Body of pancreas (tissue), 4 donors: ENCODE data around the gene SPAG7. TPM values are rescaled to one million over a fixed set of nuclear protein-coding genes. Genes with fewer than 3 reads are reported as not detected.

ENCODE experiments used
- ATAC-seq: fragments of 150-250 bp; one replicate; pipeline ENCODE4 v1.9.1; 2016
- DNase-seq, 4 donors: peaks; one replicate each; pipeline ENCODE4 v3.0.0-alpha.2; 2019
- H3K27ac ChIP-seq, 4 donors: fragments of 200-600 bp; sonication (generic); 1 replicate in 3 of 4; 2 replicates in 1 of 4; pipeline versions ENCODE4 v1.5.1 to v1.6.1; 2016 to 2019; ENCODE audit warnings: mild to moderate bottlenecking in 1 of 4, mixed read lengths in 1 of 4, moderate library complexity in 1 of 4
- H3K27me3 ChIP-seq, 2 donors: fragments of 200-600 bp; sonication (generic); one replicate each; pipeline ENCODE4 v1.6.0; 2016; ENCODE audit warnings: mild to moderate bottlenecking in 1 of 2
- H3K36me3 ChIP-seq, 2 donors: fragments of 200-600 bp; sonication (generic); replicated peaks in 1 of 2; 2 replicates each; pipeline ENCODE4 v1.5.1; 2016; ENCODE audit warnings: low read depth in 2 of 2; ENCODE audit not compliant: insufficient read depth in 1 of 2
- H3K4me1 ChIP-seq: fragments of 200-600 bp; sonication (generic); one replicate; pipeline ENCODE4 v1.6.0; 2016
- H3K4me3 ChIP-seq, 2 donors: fragments of 200-600 bp; sonication (generic); 1 replicate in 1 of 2; 2 replicates in 1 of 2; pipeline ENCODE4 v1.5.1; 2016 to 2019
- H3K9me3 ChIP-seq, 3 donors: fragments of 200-600 bp; sonication (generic); 1 replicate in 2 of 3; 2 replicates in 1 of 3; pipeline ENCODE4 v1.5.1; 2016
- POLR2A ChIP-seq, 3 donors: fragments of 450-650 bp; IDR thresholded peaks; one replicate each; pipeline ENCODE4 v1.6.1; 2016; ENCODE audit warnings: antibody characterized with exemption in 3 of 3, mild to moderate bottlenecking in 2 of 3
- WGBS, 2 donors: methylation state at CpG; one replicate each; pipeline ENCODE4 v1.1.5; 2017; 5-methylcytosine and 5-hydroxymethylcytosine counted together
- intact Hi-C: fragments of 100-400 bp; cut with DNase I; formaldehyde crosslinking; loops from one replicate; pipeline ENCODE4 v1.15.1; 2023
- total RNA-seq, 2 donors: library from RNA; depleted of rRNA; stranded (reverse); fragments of >200 nt; gene quantifications; one replicate each; pipeline ENCODE4 v1.1.0, GENCODE V29; 2016
- TF ChIP-seq, protein P1 (sequence below), 7 experiments: fragments of 450-650 bp in 4 of 7; fragments of 200-600 bp in 3 of 7; sonication (generic) in 3 of 7; IDR thresholded peaks; one replicate each; pipeline ENCODE4 v1.5.1; 2016 to 2019; ENCODE audit warnings: antibody characterized with exemption in 7 of 7

SPAG7 gene
- total RNA-seq, 2 donors from 2014 or later: 26.2 to 29.0 TPM

DNA sequence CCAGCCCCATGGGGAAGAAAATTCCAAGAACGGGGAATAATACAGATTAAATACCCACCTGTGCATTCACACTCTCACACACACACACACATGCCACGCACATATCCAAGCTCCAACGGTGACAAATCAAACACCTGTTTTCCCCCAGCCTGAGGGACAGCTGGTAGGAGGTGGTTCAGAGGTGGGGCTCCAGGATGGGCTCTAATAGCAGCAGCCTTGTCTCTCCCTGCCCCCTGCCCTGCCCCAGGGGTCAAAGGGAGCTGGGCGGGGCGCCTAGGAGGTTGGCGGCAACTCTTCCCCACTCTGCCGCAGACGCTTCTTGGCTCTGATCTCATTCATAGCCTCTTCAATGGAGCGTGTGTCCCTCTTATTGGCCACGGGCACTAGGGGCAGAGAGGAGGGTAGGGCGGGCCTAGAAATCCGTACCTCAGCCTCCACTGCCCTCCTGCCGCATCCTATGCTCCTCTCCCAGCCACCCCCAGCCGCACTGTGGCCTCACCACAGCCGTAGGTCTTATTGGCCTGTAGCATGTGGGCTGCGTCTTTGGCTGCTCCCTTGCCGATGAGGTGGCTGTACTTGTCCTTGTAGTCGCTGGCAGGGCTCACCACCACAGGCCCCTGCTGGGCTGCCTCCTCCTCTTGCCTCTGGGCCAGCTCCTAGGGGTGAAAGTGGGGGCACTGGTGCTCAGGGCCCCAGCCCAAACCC is 8.2 kb downstream of the SPAG7 start:
- ATAC-seq: no peak
- 85% methylated on average over 5 to 14 of the region's 18 CpGs for WGBS, 2 donors
- intact Hi-C loops: no loop called here
- Histone ChIP-seq H3K27ac (no peak overlapping the region), H3K4me3 (no peak overlapping the region), H3K9me3 (no peaks in the 10 kb centered on the region), H3K27me3 (no peaks in the 10 kb centered on the region), H3K36me3 (peaks cover 0 to 8% of the 10 kb centered on the region in 2 donors), H3K4me1 (no peaks in the 10 kb centered on the region)
- DNase-seq: no peak
- TF ChIP-seq, protein P1, sequence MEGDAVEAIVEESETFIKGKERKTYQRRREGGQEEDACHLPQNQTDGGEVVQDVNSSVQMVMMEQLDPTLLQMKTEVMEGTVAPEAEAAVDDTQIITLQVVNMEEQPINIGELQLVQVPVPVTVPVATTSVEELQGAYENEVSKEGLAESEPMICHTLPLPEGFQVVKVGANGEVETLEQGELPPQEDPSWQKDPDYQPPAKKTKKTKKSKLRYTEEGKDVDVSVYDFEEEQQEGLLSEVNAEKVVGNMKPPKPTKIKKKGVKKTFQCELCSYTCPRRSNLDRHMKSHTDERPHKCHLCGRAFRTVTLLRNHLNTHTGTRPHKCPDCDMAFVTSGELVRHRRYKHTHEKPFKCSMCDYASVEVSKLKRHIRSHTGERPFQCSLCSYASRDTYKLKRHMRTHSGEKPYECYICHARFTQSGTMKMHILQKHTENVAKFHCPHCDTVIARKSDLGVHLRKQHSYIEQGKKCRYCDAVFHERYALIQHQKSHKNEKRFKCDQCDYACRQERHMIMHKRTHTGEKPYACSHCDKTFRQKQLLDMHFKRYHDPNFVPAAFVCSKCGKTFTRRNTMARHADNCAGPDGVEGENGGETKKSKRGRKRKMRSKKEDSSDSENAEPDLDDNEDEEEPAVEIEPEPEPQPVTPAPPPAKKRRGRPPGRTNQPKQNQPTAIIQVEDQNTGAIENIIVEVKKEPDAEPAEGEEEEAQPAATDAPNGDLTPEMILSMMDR (IDR thresholded peaks at IDR 0.05): no peak
- no peak for TF ChIP-seq POLR2A (IDR thresholded peaks at IDR 0.05)

DNA sequence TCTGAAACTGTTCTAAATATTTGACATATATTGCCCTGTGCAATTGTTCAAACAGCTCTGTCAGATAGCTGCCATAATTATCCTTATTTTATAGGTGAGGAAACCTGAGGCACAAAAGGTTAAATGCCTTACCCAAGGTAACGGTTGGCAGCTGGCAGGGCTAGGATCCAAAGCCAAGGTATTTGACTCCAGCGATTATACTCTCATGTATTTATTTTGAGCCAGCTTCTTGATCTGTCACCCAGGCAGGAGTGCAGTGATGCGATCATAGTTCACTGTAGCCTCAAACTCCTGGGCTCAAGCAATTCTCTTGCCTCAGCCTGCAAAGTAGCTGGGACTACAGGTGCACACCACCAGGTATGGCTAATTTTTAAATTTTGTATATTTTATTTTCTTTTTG is 9.5 kb downstream of the SPAG7 start:
- ATAC-seq: no peak

DNA sequence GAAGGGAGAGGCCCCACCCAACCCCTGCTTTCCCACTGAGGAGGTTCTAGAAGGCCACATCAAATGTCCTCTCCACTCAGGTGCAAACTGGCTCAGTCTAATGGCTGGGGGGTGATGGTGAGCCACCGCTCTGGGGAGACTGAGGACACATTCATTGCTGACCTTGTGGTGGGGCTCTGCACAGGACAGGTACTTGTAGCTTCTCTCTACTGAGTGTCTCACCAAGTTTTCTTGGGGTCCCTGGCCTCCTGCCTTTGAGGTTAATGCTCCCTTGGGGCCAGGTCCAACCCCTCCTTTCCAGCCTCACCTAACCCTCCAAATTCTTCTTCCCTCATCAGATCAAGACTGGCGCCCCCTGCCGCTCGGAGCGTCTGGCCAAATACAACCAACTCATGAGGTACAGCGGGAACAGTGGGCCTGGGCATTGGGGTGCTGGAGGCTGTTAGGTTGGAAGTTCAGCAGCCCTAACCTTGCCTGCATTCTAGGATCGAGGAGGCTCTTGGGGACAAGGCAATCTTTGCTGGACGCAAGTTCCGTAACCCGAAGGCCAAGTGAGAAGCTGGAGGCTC is 11.0 kb downstream of the SPAG7 start:
- no peak overlapping the region for H3K27ac ChIP-seq
- no peaks in the 10 kb centered on the region for H3K27me3 ChIP-seq
- ATAC-seq (no peak), DNase-seq (peak; percentile 39 to 75 (median 58))
- no peaks in the 10 kb centered on the region for H3K9me3 ChIP-seq
- WGBS, 2 donors: 62 to 67% methylated on average over 9 to 10 of the region's 10 CpGs
- no peak overlapping the region for H3K4me3 ChIP-seq
- H3K36me3 ChIP-seq: peaks cover 0 to 8% of the 10 kb centered on the region in 2 donors
- intact Hi-C loops: no loop called here
- no peaks in the 10 kb centered on the region for H3K4me1 ChIP-seq
- TF ChIP-seq, protein P1 (IDR thresholded peaks at IDR 0.05): peak; percentile 9 to 47 (median 32)
- no peak for TF ChIP-seq POLR2A (IDR thresholded peaks at IDR 0.05)

More for the DNA sequence above, 9.5 kb downstream of the SPAG7 start:
- H3K9me3 ChIP-seq: no peaks in the 10 kb centered on the region
- H3K4me1 ChIP-seq: no peaks in the 10 kb centered on the region
- no peak overlapping the region for H3K27ac ChIP-seq
- no peaks in the 10 kb centered on the region for H3K27me3 ChIP-seq
- H3K4me3 ChIP-seq: no peak overlapping the region
- whole genome bisulfite sequencing, 2 donors: 48% methylated on average over 3 of the region's 3 CpGs
- intact Hi-C loops: no loop called here
- peaks cover 0 to 8% of the 10 kb centered on the region in 2 donors for H3K36me3 ChIP-seq
- DNase-seq: no peak
- TF ChIP-seq POLR2A (IDR thresholded peaks at IDR 0.05): no peak
- TF ChIP-seq, protein P1 (IDR thresholded peaks at IDR 0.05): no peak

DNA sequence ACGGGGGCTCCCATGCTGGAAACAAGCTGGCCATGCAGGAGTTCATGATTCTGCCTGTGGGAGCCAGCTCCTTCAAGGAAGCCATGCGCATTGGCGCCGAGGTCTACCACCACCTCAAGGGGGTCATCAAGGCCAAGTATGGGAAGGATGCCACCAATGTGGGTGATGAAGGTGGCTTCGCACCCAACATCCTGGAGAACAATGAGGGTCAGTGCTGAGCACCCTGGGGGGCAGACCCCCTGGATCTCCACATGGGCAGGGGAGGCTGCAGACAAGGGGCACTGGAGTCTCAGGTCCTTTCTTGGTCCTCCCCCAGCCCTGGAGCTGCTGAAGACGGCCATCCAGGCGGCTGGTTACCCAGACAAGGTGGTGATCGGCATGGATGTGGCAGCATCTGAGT is 12.5 kb downstream of the SPAG7 start:
- WGBS, 2 donors: 98 to 100% methylated on average over 4 to 8 of the region's 8 CpGs
- no peak for DNase-seq
- H3K27me3 ChIP-seq: no peaks in the 10 kb centered on the region
- H3K9me3 ChIP-seq: no peaks in the 10 kb centered on the region
- peaks cover 0 to 5% of the 10 kb centered on the region in 2 donors for H3K36me3 ChIP-seq
- no peak for ATAC-seq
- peaks cover 8% of the 10 kb centered on the region for H3K4me1 ChIP-seq
- intact Hi-C loops: no loop called here
- H3K27ac ChIP-seq: no peak overlapping the region
- H3K4me3 ChIP-seq: no peak overlapping the region
- no peak for TF ChIP-seq POLR2A (IDR thresholded peaks at IDR 0.05)
- TF ChIP-seq, protein P1 (IDR thresholded peaks at IDR 0.05): no peak
